Stimulated activated memory B cell treated with anti-CD40 and anti-IgM and Interleukin-4, amounts not matched to agents 10 μg/mL and 1 μg/mL and 100 μg/mL, for 72 hours (primary cell): ENCODE measurements around the gene SYT15.
A peak's percentile ranks its signal among the peaks of the same experiment; 100 is the strongest.
"Not testable (repeated sequence)": the region's sequence is repeated elsewhere in the genome, so short reads cannot be mapped to it uniquely, and the experiment has no call there.

ENCODE experiments used
- ATAC-seq: fragments of 150-1000 bp; cut with Tn5 transposase; 2 replicates; pipeline ENCODE4 v1.10.0; 2021
- H3K27ac Mint-ChIP-seq: one replicate; pipeline ENCODE4 v1.8.0; 2022; ENCODE audit warnings: mild to moderate bottlenecking, mixed read lengths
- H3K27me3 Mint-ChIP-seq: one replicate; pipeline ENCODE4 v1.8.0; 2022; ENCODE audit warnings: mixed read lengths
- H3K36me3 Mint-ChIP-seq: one replicate; pipeline ENCODE4 v1.8.0; 2022; ENCODE audit warnings: mixed read lengths
- H3K4me1 Mint-ChIP-seq: one replicate; pipeline ENCODE4 v1.8.0; 2022; ENCODE audit warnings: mixed read lengths
- H3K4me3 Mint-ChIP-seq: one replicate; pipeline ENCODE4 v1.8.0; 2022; ENCODE audit warnings: mild to moderate bottlenecking, moderate library complexity, mixed read lengths
- H3K9me3 Mint-ChIP-seq: one replicate; pipeline ENCODE4 v1.8.0; 2022; ENCODE audit warnings: mixed read lengths

SYT15 gene

GRCh38 chr10:46560381-46560780 lies 18.5 kb upstream of the SYT15 start:
- Mint-ChIP-seq H3K9me3 (no peaks in the 10 kb centered on the region), H3K27ac (no peak overlapping the region), H3K4me1 (peaks cover 7% of the 10 kb centered on the region), H3K4me3 (no peak overlapping the region), H3K36me3 (no peaks in the 10 kb centered on the region), H3K27me3 (no peaks in the 10 kb centered on the region)
- no peak for ATAC-seq

GRCh38 chr10:46560952-46561351 lies 18.0 kb upstream of the SYT15 start:
- H3K9me3 Mint-ChIP-seq: no peaks in the 10 kb centered on the region
- no peaks in the 10 kb centered on the region for H3K36me3 Mint-ChIP-seq
- no peak overlapping the region for H3K27ac Mint-ChIP-seq

GRCh38 chr10:46565591-46566332 lies 13.2 kb upstream of the SYT15 start:
- peak overlapping the region; percentile 31 for H3K4me3 Mint-ChIP-seq

More at GRCh38 chr10:46560952-46561351, 18.0 kb upstream of the SYT15 start:
- Mint-ChIP-seq H3K4me3 (no peak overlapping the region), H3K27me3 (no peaks in the 10 kb centered on the region), H3K4me1 (peaks cover 7% of the 10 kb centered on the region)
- ATAC-seq: peak; percentile 2

GRCh38 chr10:46567151-46567550 lies 11.8 kb upstream of the SYT15 start:
- H3K36me3 Mint-ChIP-seq, H3K27me3 Mint-ChIP-seq, H3K4me1 Mint-ChIP-seq: not testable (repeated sequence)

More at GRCh38 chr10:46565591-46566332, 13.2 kb upstream of the SYT15 start:
- not testable (repeated sequence) for H3K27ac Mint-ChIP-seq, H3K27me3 Mint-ChIP-seq, H3K4me1 Mint-ChIP-seq, H3K9me3 Mint-ChIP-seq, H3K36me3 Mint-ChIP-seq
- peak; percentile 74 for ATAC-seq

GRCh38 chr10:46570655-46571054 lies 8.3 kb upstream of the SYT15 start:
- H3K27me3 Mint-ChIP-seq, ATAC-seq, H3K4me3 Mint-ChIP-seq, H3K36me3 Mint-ChIP-seq, H3K4me1 Mint-ChIP-seq, H3K9me3 Mint-ChIP-seq, H3K27ac Mint-ChIP-seq: not testable (repeated sequence)

More at GRCh38 chr10:46567151-46567550, 11.8 kb upstream of the SYT15 start:
- not testable (repeated sequence) for H3K27ac Mint-ChIP-seq, H3K4me3 Mint-ChIP-seq, ATAC-seq, H3K9me3 Mint-ChIP-seq

- H3K4me1 Mint-ChIP-seq, H3K9me3 Mint-ChIP-seq, H3K36me3 Mint-ChIP-seq, H3K4me3 Mint-ChIP-seq, ATAC-seq, H3K27ac Mint-ChIP-seq, H3K27me3 Mint-ChIP-seq: not testable (repeated sequence)
Observed at GRCh38 chr10:46572765-46573164, 6.2 kb upstream of the SYT15 start.

GRCh38 chr10:46573314-46573713 lies 5.6 kb upstream of the SYT15 start:
- not testable (repeated sequence) for H3K27me3 Mint-ChIP-seq, H3K27ac Mint-ChIP-seq, H3K36me3 Mint-ChIP-seq, H3K4me1 Mint-ChIP-seq, H3K4me3 Mint-ChIP-seq, ATAC-seq, H3K9me3 Mint-ChIP-seq

GRCh38 chr10:46573884-46574283 lies 5.0 kb upstream of the SYT15 start:
- not testable (repeated sequence) for H3K4me3 Mint-ChIP-seq, ATAC-seq, H3K27me3 Mint-ChIP-seq

GRCh38 chr10:46577624-46578473 lies 1.1 kb upstream of the SYT15 start:
- H3K4me1 Mint-ChIP-seq, H3K27ac Mint-ChIP-seq, H3K36me3 Mint-ChIP-seq, ATAC-seq, H3K9me3 Mint-ChIP-seq, H3K27me3 Mint-ChIP-seq, H3K4me3 Mint-ChIP-seq: not testable (repeated sequence)

More at GRCh38 chr10:46573884-46574283, 5.0 kb upstream of the SYT15 start:
- not testable (repeated sequence) for H3K4me1 Mint-ChIP-seq, H3K27ac Mint-ChIP-seq, H3K9me3 Mint-ChIP-seq, H3K36me3 Mint-ChIP-seq

GRCh38 chr10:46579378-46579777 lies 450 bp downstream of the SYT15 start:
- not testable (repeated sequence) for H3K27ac Mint-ChIP-seq, H3K27me3 Mint-ChIP-seq, H3K4me3 Mint-ChIP-seq, ATAC-seq, H3K36me3 Mint-ChIP-seq, H3K4me1 Mint-ChIP-seq, H3K9me3 Mint-ChIP-seq

- H3K4me3 Mint-ChIP-seq, H3K27me3 Mint-ChIP-seq, H3K36me3 Mint-ChIP-seq, ATAC-seq, H3K9me3 Mint-ChIP-seq, H3K4me1 Mint-ChIP-seq, H3K27ac Mint-ChIP-seq: not testable (repeated sequence)
Observed at GRCh38 chr10:46581997-46582396, 3.1 kb downstream of the SYT15 start.

GRCh38 chr10:46582568-46582967 lies 3.6 kb downstream of the SYT15 start:
- not testable (repeated sequence) for H3K27ac Mint-ChIP-seq, H3K9me3 Mint-ChIP-seq, ATAC-seq, H3K4me1 Mint-ChIP-seq, H3K4me3 Mint-ChIP-seq, H3K27me3 Mint-ChIP-seq, H3K36me3 Mint-ChIP-seq

- ATAC-seq, H3K27ac Mint-ChIP-seq, H3K4me1 Mint-ChIP-seq, H3K27me3 Mint-ChIP-seq, H3K4me3 Mint-ChIP-seq, H3K36me3 Mint-ChIP-seq, H3K9me3 Mint-ChIP-seq: not testable (repeated sequence)
Observed at GRCh38 chr10:46584196-46584595, 5.3 kb downstream of the SYT15 start.

- H3K27me3 Mint-ChIP-seq, H3K36me3 Mint-ChIP-seq, H3K4me3 Mint-ChIP-seq, H3K9me3 Mint-ChIP-seq, ATAC-seq, H3K27ac Mint-ChIP-seq, H3K4me1 Mint-ChIP-seq: not testable (repeated sequence)
Observed at GRCh38 chr10:46585246-46585645, 6.3 kb downstream of the SYT15 start.

- not testable (repeated sequence) for H3K27ac Mint-ChIP-seq, H3K4me3 Mint-ChIP-seq
Observed at GRCh38 chr10:46587546-46587945, 8.6 kb downstream of the SYT15 start.

GRCh38 chr10:46588221-46588620 lies 9.3 kb downstream of the SYT15 start:
- H3K27ac Mint-ChIP-seq, H3K4me1 Mint-ChIP-seq, H3K9me3 Mint-ChIP-seq, H3K4me3 Mint-ChIP-seq, H3K36me3 Mint-ChIP-seq, ATAC-seq, H3K27me3 Mint-ChIP-seq: not testable (repeated sequence)

More at GRCh38 chr10:46587546-46587945, 8.6 kb downstream of the SYT15 start:
- not testable (repeated sequence) for H3K4me1 Mint-ChIP-seq, ATAC-seq, H3K27me3 Mint-ChIP-seq, H3K9me3 Mint-ChIP-seq, H3K36me3 Mint-ChIP-seq
